Lower lobe of right lung (tissue), 2 donors: ENCODE measurements around the gene MS4A2. TPM values are rescaled to one million over a fixed set of nuclear protein-coding genes. Genes with fewer than 3 reads are reported as not detected.

ENCODE experiments used
- ATAC-seq, 2 donors: fragments of 200-7000 bp; cut with Tn5 transposase; one replicate each; pipeline ENCODE4 v1.9.1; 2020 to 2022; ENCODE audit warnings: mild to moderate bottlenecking in 2 of 2, moderate library complexity in 2 of 2
- DNase-seq: peaks from one replicate; pipeline ENCODE4 v3.0.0-alpha.2; 2020
- H3K27ac ChIP-seq: fragments of 200-600 bp; one replicate; pipeline ENCODE4 v1.8.0; 2022
- H3K27me3 ChIP-seq: fragments of 200-600 bp; one replicate; pipeline ENCODE4 v1.8.0; 2022; ENCODE audit warnings: low read depth
- H3K36me3 ChIP-seq: fragments of 200-600 bp; one replicate; pipeline ENCODE4 v1.8.0; 2022; ENCODE audit warnings: mild to moderate bottlenecking
- H3K4me1 ChIP-seq: fragments of 200-600 bp; one replicate; pipeline ENCODE4 v1.8.0; 2022
- H3K4me3 ChIP-seq: fragments of 200-600 bp; one replicate; pipeline ENCODE4 v1.8.0; 2022; ENCODE audit warnings: mild to moderate bottlenecking
- H3K9me3 ChIP-seq: fragments of 200-600 bp; one replicate; pipeline ENCODE4 v1.8.0; 2022
- CTCF ChIP-seq: fragments of 200-600 bp; IDR thresholded peaks from one replicate; pipeline ENCODE4 v1.8.0; 2022; ENCODE audit warnings: antibody characterized with exemption, mild to moderate bottlenecking
- intact Hi-C: fragments of 100-400 bp; cut with DNase I; formaldehyde crosslinking; loops from one replicate; pipeline ENCODE4 v1.11.0; 2022
- total RNA-seq: library from RNA; stranded (reverse); fragmentation: NEBNext Ultra II Directional; extraction: Animal tissue kit (Norgen Biotek cat#: 25700); gene quantifications from one replicate; pipeline ENCODE4 v1.2.1, GENCODE V29; 2021
- donor health status: DM: no; HTN: yes; CAD: no; lungs with severe emphysema.

The MS4A2 gene
- total RNA-seq, 1 donor from 2014 or later, result 19.2 TPM

GRCh38 chr11:60077981-60078380 lies 10.5 kb upstream of the MS4A2 start:
- ATAC-seq (no peak), DNase-seq (no peak)
- Histone ChIP-seq H3K4me3 (no peak overlapping the region), H3K27ac (no peak overlapping the region), H3K4me1 (no peaks in the 10 kb centered on the region), H3K9me3 (no peaks in the 10 kb centered on the region), H3K27me3 (no peaks in the 10 kb centered on the region), H3K36me3 (no peaks in the 10 kb centered on the region)
- no peak for TF ChIP-seq CTCF
- intact Hi-C loops, result no loop called here

GRCh38 chr11:60078745-60079144 lies 9.7 kb upstream of the MS4A2 start:
- no peak for DNase-seq
- H3K4me1 ChIP-seq, result no peaks in the 10 kb centered on the region
- ATAC-seq, result no peak
- no peaks in the 10 kb centered on the region for H3K9me3 ChIP-seq
- intact Hi-C loops, result no loop called here
- TF ChIP-seq CTCF, result no peak
- no peaks in the 10 kb centered on the region for H3K36me3 ChIP-seq
- H3K27me3 ChIP-seq, result no peaks in the 10 kb centered on the region
- H3K4me3 ChIP-seq, result no peak overlapping the region
- no peak overlapping the region for H3K27ac ChIP-seq

GRCh38 chr11:60080535-60080934 lies 7.9 kb upstream of the MS4A2 start:
- Histone ChIP-seq H3K27ac (no peak overlapping the region), H3K27me3 (no peaks in the 10 kb centered on the region), H3K4me1 (no peaks in the 10 kb centered on the region), H3K9me3 (no peaks in the 10 kb centered on the region), H3K36me3 (no peaks in the 10 kb centered on the region), H3K4me3 (no peak overlapping the region)
- ATAC-seq (no peak), DNase-seq (no peak)
- intact Hi-C loops, result no loop called here
- TF ChIP-seq CTCF, result no peak

- Histone ChIP-seq H3K36me3 (no peaks in the 10 kb centered on the region), H3K4me3 (no peak overlapping the region), H3K27ac (no peak overlapping the region), H3K27me3 (no peaks in the 10 kb centered on the region), H3K4me1 (no peaks in the 10 kb centered on the region), H3K9me3 (no peaks in the 10 kb centered on the region)
- intact Hi-C loops, result no loop called here
- no peak for DNase-seq
- no peak for ATAC-seq
- no peak for TF ChIP-seq CTCF
Measured at GRCh38 chr11:60084631-60085273, 3.7 kb upstream of the MS4A2 start.

- DNase-seq (no peak), ATAC-seq (no peak)
- TF ChIP-seq CTCF, result no peak
- no peaks in the 10 kb centered on the region for H3K4me1 ChIP-seq
- no peaks in the 10 kb centered on the region for H3K36me3 ChIP-seq
- no peaks in the 10 kb centered on the region for H3K9me3 ChIP-seq
- no peak overlapping the region for H3K27ac ChIP-seq
- H3K4me3 ChIP-seq, result no peak overlapping the region
- intact Hi-C loops, result no loop called here
- H3K27me3 ChIP-seq, result no peaks in the 10 kb centered on the region
Measured at GRCh38 chr11:60085909-60086308, 2.6 kb upstream of the MS4A2 start.
